ENCODE measurements around the gene PRUNE1.

- TF ChIP-seq CTCF (IDR thresholded peaks at IDR 0.05) (no peak), POLR2A (IDR thresholded peaks at IDR 0.05) (no peak)
Measured at GRCh38 chr1:151007853-151008243, 401 bp upstream of the PRUNE1 start.
